ENCODE data around the gene SCN1A. TPM values are rescaled to one million over a fixed set of nuclear protein-coding genes. Genes with fewer than 3 reads are reported as not detected.
A peak's percentile ranks its signal among the peaks of the same experiment; 100 is the strongest.
"Not testable (repeated sequence)": the region's sequence is repeated elsewhere in the genome, so short reads cannot be mapped to it uniquely, and the experiment has no call there.

SCN1A gene
- total RNA-seq, 1 donor from 2014 or later = 0.26 TPM

- Mint-ChIP-seq H3K27me3 (no peaks in the 10 kb centered on the region), H3K4me1 (ENCODE audit: low read depth) (no peaks in the 10 kb centered on the region), H3K4me3 (ENCODE audit: low read depth) (no peak overlapping the region), H3K36me3 (ENCODE audit: insufficient read depth) (no peaks in the 10 kb centered on the region), H3K27ac (no peak overlapping the region), H3K9me3 (ENCODE audit: low read depth) (peaks cover 8% of the 10 kb centered on the region)
- no peak for TF ChIP-seq CTCF (IDR thresholded peaks at IDR 0.05; ENCODE audit: unreplicated experiment)
- no peak for DNase-seq (ENCODE audit: low spot score, unreplicated experiment)
These were observed 15.6 kb downstream of the SCN1A start for GRCh38 chr2:166112193-166112605.

GRCh38 chr2:166106431-166107015, 21.3 kb downstream of the SCN1A start:
- TF ChIP-seq CTCF (IDR thresholded peaks at IDR 0.05; ENCODE audit: unreplicated experiment) = peak; percentile 59
- no peak overlapping the region for H3K4me3 Mint-ChIP-seq (ENCODE audit: low read depth)
- H3K27ac Mint-ChIP-seq = peak overlapping the region; percentile 84
- DNase-seq (ENCODE audit: low spot score, unreplicated experiment) = no peak
- no peaks in the 10 kb centered on the region for H3K36me3 Mint-ChIP-seq (ENCODE audit: insufficient read depth)
- no peaks in the 10 kb centered on the region for H3K27me3 Mint-ChIP-seq
- peaks cover 12% of the 10 kb centered on the region for H3K9me3 Mint-ChIP-seq (ENCODE audit: low read depth)
- no peaks in the 10 kb centered on the region for H3K4me1 Mint-ChIP-seq (ENCODE audit: low read depth)

GRCh38 chr2:166104773-166105172, 23.0 kb downstream of the SCN1A start:
- no peak for TF ChIP-seq CTCF (IDR thresholded peaks at IDR 0.05; ENCODE audit: unreplicated experiment)
- Mint-ChIP-seq H3K36me3 (ENCODE audit: insufficient read depth) (no peaks in the 10 kb centered on the region), H3K4me1 (ENCODE audit: low read depth) (no peaks in the 10 kb centered on the region), H3K27ac (no peak overlapping the region), H3K4me3 (ENCODE audit: low read depth) (no peak overlapping the region), H3K27me3 (no peaks in the 10 kb centered on the region), H3K9me3 (ENCODE audit: low read depth) (peaks cover 6% of the 10 kb centered on the region)
- DNase-seq (ENCODE audit: low spot score, unreplicated experiment) = no peak

DNA sequence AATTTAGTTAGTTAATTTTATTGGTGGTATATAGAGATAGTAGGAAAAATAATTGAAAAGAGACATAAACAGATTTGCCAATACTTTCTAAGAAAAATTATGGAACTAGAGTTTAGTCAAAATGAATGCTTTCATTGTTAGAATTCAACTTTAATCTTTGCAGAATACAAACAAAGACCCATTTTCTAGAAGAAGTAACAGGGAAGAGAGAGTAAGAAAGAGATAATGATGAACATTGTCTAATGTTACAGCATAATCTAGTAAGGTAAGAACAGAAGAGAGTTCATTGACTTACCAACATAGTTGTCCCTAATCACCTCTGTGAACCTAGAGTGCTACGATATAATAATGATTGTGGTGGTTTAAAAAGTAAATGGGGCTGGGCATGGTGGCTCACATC, 23.7 kb downstream of the SCN1A start:
- no peak for DNase-seq (ENCODE audit: low spot score, unreplicated experiment)
- H3K4me1 Mint-ChIP-seq (ENCODE audit: low read depth) = no peaks in the 10 kb centered on the region
- no peaks in the 10 kb centered on the region for H3K27me3 Mint-ChIP-seq
- H3K27ac Mint-ChIP-seq = no peak overlapping the region
- TF ChIP-seq CTCF (IDR thresholded peaks at IDR 0.05; ENCODE audit: unreplicated experiment) = no peak
- H3K9me3 Mint-ChIP-seq (ENCODE audit: low read depth) = peaks cover 6% of the 10 kb centered on the region
- no peaks in the 10 kb centered on the region for H3K36me3 Mint-ChIP-seq (ENCODE audit: insufficient read depth)
- no peak overlapping the region for H3K4me3 Mint-ChIP-seq (ENCODE audit: low read depth)

DNA sequence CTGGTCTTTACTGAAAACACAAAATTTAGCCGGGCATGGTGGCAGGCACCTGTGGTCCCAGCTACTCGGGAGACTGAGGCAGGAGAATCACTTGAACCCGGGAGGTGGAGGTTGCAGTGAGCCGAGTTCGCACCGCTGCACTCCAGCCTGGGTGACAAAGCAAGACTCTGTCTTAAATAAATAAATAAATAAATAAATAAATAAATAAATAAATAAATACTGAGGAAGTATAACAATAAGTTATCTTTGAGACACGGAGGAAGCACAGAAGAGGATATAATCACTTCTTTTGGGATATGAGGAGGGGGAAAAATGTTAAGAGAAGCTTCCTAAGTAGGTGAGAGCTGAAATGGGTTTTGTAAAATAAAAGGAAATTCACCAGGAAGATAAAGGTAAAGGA, 24.5 kb downstream of the SCN1A start:
- peaks cover 12% of the 10 kb centered on the region for H3K9me3 Mint-ChIP-seq (ENCODE audit: low read depth)
- H3K27me3 Mint-ChIP-seq; H3K36me3 Mint-ChIP-seq (ENCODE audit: insufficient read depth); H3K4me3 Mint-ChIP-seq (ENCODE audit: low read depth); H3K4me1 Mint-ChIP-seq (ENCODE audit: low read depth); DNase-seq (ENCODE audit: low spot score, unreplicated experiment); H3K27ac Mint-ChIP-seq: not testable (repeated sequence)

- Mint-ChIP-seq H3K9me3 (ENCODE audit: low read depth) (peaks cover 6% of the 10 kb centered on the region), H3K27ac (no peak overlapping the region), H3K27me3 (no peaks in the 10 kb centered on the region), H3K4me1 (ENCODE audit: low read depth) (peaks cover 5% of the 10 kb centered on the region), H3K4me3 (ENCODE audit: low read depth) (no peak overlapping the region), H3K36me3 (ENCODE audit: insufficient read depth) (no peaks in the 10 kb centered on the region)
- DNase-seq (ENCODE audit: low spot score, unreplicated experiment) = no peak
- TF ChIP-seq CTCF (IDR thresholded peaks at IDR 0.05; ENCODE audit: unreplicated experiment) = no peak
These were observed 33.5 kb downstream of the SCN1A start for GRCh38 chr2:166094325-166094724.
